IPS DF 6.9 (cell line): Measurements from ENCODE around the gene KRTAP19-7.

Source experiments
- DNase-seq: peaks from one replicate; pipeline ENCODE4 v3.0.0-alpha.2; 2013; ENCODE audit warnings: low read depth, low spot score
- H3K27ac ChIP-seq: one replicate; pipeline ENCODE4 v1.5.1; 2013; ENCODE audit warnings: low read length, control low read depth
- H3K27me3 ChIP-seq: 2 replicates; pipeline ENCODE4 v1.6.1; 2013; ENCODE audit warnings: mild to moderate bottlenecking, low read length; ENCODE audit not compliant: control insufficient read depth, insufficient read depth
- H3K36me3 ChIP-seq: 2 replicates; pipeline ENCODE4 v1.6.1; 2013; ENCODE audit warnings: low read length; ENCODE audit not compliant: control insufficient read depth, insufficient read depth
- H3K4me1 ChIP-seq: 2 replicates; pipeline ENCODE4 v1.6.1; 2013; ENCODE audit warnings: low read length; ENCODE audit not compliant: control insufficient read depth, insufficient read depth
- H3K4me3 ChIP-seq: 2 replicates; pipeline ENCODE4 v1.5.1; 2013; ENCODE audit warnings: mild to moderate bottlenecking, low read length
- H3K9me3 ChIP-seq: 2 replicates; pipeline ENCODE4 v1.6.1; 2013; ENCODE audit warnings: low read length, inconsistent platforms; ENCODE audit not compliant: control insufficient read depth, insufficient read depth
- WGBS: extraction: QIAGEN DNeasy Blood & Tissue Kit; methylation state at CpG from one replicate; pipeline ENCODE4 v1.1.7; 2013; ENCODE audit warnings: mixed read lengths, missing lambda C conversion rate; ENCODE audit not compliant: insufficient read length, insufficient coverage; 5-methylcytosine and 5-hydroxymethylcytosine counted together

KRTAP19-7 gene

DNA sequence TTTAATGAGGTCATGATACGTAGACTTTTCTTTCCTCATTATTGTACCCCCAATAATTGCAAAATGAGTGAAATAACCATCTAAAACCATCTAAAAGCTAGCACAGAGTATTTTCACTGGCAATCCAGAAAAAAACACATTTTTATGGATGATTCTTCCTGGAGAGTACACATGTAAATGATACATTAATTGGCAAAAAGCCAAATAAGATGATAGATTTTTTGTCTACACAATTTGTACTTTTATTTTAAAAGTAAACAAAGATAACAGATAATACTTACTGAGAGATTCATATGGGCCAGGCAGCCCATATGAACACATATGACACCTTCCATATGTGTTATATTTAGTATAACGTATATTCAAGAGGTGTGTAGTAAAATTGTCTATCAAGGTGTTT is 2.5 kb upstream of the KRTAP19-7 start:
- Histone ChIP-seq H3K4me3 (no peak overlapping the region), H3K27ac (no peak overlapping the region), H3K9me3 (peaks cover 5% of the 10 kb centered on the region), H3K36me3 (no peaks in the 10 kb centered on the region), H3K27me3 (no peaks in the 10 kb centered on the region), H3K4me1 (no peaks in the 10 kb centered on the region; the same call in 1 of the 2 replicates)
- no peak for DNase-seq
- no CpG with 5 or more reads among the region's 2 CpGs for WGBS

DNA sequence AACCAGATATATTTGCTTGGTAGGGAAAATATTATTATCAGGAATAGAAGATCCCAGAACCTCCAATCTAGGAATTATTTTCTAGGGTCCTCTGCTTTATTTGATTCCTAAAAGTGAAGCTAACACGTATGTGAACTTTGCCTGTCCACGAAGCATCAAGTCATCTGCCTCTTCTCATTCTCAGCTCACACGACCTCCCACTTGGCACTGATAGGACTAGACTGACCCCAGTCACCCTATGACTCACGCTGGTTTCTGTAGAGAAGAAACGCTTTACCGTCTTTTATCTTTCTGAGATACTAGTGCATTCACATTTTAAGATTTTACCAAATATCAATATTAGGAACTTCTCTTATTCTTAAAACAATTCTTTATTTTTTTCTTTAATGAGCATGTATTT is 2.0 kb upstream of the KRTAP19-7 start:
- Histone ChIP-seq H3K27me3 (no peaks in the 10 kb centered on the region), H3K4me3 (no peak overlapping the region), H3K27ac (no peak overlapping the region), H3K9me3 (peaks cover 5% of the 10 kb centered on the region), H3K36me3 (no peaks in the 10 kb centered on the region), H3K4me1 (no peaks in the 10 kb centered on the region; the same call in 1 of the 2 replicates)
- no peak for DNase-seq
- no CpG with 5 or more reads among the region's 6 CpGs for WGBS

DNA sequence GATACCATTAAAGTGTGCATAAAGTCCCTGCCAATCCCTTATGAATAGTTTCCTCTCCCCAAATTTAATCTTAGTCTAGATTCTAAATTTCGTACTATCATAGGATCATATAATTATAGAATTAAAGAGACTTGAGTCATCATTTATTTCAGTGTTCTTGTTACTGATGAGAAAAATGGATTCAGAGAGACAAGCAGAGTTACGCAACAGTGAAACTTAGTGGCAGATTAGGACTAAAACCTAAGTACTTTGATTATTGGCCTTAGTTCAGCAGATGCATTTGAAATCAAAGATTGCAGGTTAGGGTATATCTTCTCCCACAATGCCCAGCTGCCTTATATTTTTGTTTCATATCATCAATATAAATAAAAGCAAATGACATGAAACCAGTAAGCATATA is 843 bp upstream of the KRTAP19-7 start:
- DNase-seq: no peak
- no peak overlapping the region for H3K4me3 ChIP-seq
- H3K27me3 ChIP-seq: no peaks in the 10 kb centered on the region
- no peaks in the 10 kb centered on the region; the same call in 1 of the 2 replicates for H3K4me1 ChIP-seq
- no peaks in the 10 kb centered on the region for H3K36me3 ChIP-seq
- peaks cover 5% of the 10 kb centered on the region for H3K9me3 ChIP-seq
- no CpG with 5 or more reads among the region's 2 CpGs for WGBS
- H3K27ac ChIP-seq: no peak overlapping the region

DNA sequence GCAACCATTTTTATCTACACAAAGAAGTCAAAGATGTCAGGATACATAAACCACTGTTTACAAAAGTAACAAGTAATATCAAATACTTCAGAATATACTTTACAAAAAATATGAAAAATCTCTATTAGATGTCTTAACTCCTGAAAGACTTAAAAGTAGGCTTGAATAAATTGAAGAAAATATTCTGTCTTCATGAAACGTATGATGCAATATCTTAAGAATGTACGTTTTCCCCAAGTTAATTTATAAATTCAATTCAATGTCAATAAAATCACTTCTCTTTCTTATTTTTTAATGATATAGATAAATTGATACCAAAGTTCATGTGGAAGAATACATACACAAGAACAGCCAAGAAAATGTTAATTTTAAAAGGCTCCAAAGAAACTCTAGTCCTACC is 6.0 kb downstream of the KRTAP19-7 start:
- peaks cover 7% of the 10 kb centered on the region for H3K9me3 ChIP-seq
- no CpG with 5 or more reads among the region's 2 CpGs for WGBS
- no peak for DNase-seq
- no peaks in the 10 kb centered on the region for H3K36me3 ChIP-seq
- no peaks in the 10 kb centered on the region for H3K4me1 ChIP-seq
- H3K4me3 ChIP-seq: no peak overlapping the region
- no peak overlapping the region for H3K27ac ChIP-seq
- H3K27me3 ChIP-seq: no peaks in the 10 kb centered on the region

DNA sequence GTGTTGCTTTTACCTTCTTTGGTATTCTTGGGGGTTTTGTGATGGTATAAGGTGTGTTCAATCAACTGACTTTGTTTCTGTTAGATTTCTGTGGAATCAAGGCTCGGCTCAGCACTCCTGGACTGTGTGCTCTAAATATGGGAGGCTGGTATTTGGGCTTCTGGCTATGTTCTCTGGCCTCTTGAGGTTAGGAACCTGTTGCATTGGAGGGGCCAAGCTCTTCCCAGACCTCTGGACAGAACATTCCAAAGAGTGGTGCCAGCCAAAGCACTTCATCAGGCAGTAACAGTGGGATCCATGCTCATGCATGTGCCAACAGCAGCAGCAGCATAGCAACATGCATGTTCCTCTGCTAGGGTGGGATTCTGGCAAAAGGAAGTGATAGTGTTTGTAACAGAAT is 8.3 kb downstream of the KRTAP19-7 start:
- Histone ChIP-seq H3K36me3 (no peaks in the 10 kb centered on the region), H3K4me3 (no peak overlapping the region), H3K27me3 (no peaks in the 10 kb centered on the region), H3K4me1 (no peaks in the 10 kb centered on the region), H3K9me3 (peaks cover 5% of the 10 kb centered on the region), H3K27ac (no peak overlapping the region)
- no CpG with 5 or more reads among the region's 1 CpG for WGBS
- DNase-seq: no peak

DNA sequence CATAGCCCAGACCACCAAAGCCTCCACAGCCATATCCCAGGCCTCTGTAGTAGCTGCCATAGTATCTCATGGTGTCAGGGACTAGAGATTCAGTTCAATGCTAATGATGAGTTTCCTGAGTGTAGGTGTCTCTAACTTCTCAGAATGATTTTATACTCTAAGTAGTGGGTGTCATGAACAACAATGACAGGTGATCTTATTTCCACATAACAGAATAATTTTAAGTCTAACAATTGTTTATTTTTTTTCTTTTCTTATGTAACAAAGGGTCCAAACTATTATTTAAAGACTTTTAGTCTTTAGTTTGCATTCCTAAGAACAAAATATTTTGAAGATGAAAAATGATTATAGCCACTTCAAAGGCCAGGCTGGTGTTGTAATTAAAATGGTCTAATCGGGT is 19.4 kb downstream of the KRTAP19-7 start, which contains the start of gene KRTAP19-6:
KRTAP19-6 (minus strand) TSS at position 101 of the 400 bp plus-strand sequence; CDS start at position 70, 31 bp downstream.
- Histone ChIP-seq H3K4me1 (no peaks in the 10 kb centered on the region), H3K9me3 (peaks cover 1% of the 10 kb centered on the region; the same call in 1 of the 2 replicates), H3K4me3 (no peak within 1 kb of the TSS), H3K36me3 (no peaks in the 10 kb centered on the region), H3K27me3 (no peaks in the 10 kb centered on the region), H3K27ac (no peak within 1 kb of the TSS)
- no CpG with 5 or more reads among the region's 1 CpG for WGBS
- DNase-seq: no peak

DNA sequence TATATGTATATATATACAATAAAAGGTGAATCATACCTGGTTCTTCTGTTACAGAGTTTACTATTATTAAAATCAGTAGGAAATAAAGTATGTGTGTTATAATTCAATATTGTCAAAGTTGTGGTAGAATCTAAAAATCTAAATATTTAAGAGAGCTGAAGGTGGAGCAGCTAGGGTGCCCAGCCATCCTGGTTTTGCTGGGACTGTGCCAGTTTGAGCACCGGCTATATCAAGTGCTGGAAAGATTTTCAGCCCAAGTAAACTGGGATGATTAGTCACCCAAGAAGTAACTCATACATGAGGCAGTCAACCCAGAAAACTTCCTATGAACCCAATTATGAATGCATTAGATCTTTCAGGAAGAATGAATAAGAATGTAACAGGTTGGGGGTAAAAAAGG is 42.2 kb downstream of the KRTAP19-7 start:
- Histone ChIP-seq H3K9me3 (peaks cover 1% of the 10 kb centered on the region), H3K27ac (no peak overlapping the region), H3K36me3 (no peaks in the 10 kb centered on the region), H3K4me1 (no peaks in the 10 kb centered on the region), H3K4me3 (no peak overlapping the region), H3K27me3 (no peaks in the 10 kb centered on the region)
- no CpG with 5 or more reads among the region's 1 CpG for whole genome bisulfite sequencing
- no peak for DNase-seq

DNA sequence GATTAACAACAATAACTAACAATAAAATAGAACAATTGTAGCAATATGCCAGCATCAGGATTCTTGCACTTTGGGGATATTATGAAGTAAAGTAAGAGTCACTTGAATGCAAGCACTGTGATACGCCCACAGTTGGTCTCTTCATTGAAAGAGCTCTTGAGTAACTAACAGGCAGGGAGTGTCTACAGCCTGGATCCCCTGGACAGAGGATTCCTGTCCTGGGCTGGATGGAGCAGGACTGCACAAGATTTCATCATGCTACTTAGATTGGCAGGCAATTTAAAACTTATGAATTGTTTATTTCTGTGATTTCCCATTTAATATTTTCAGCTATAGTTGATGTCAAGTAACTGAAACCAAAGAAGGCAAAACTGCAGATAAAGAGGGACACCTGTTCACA is 45.4 kb downstream of the KRTAP19-7 start:
- Histone ChIP-seq H3K4me3 (no peak overlapping the region), H3K36me3 (no peaks in the 10 kb centered on the region), H3K4me1 (no peaks in the 10 kb centered on the region), H3K9me3 (peaks cover 1% of the 10 kb centered on the region; the same call in 1 of the 2 replicates), H3K27me3 (no peaks in the 10 kb centered on the region), H3K27ac (no peak overlapping the region)
- no CpG with 5 or more reads among the region's 1 CpG for WGBS
- DNase-seq: no peak
